Stimulated activated CD8-positive, alpha-beta memory T cell treated with anti-CD3 and anti-CD28 coated beads, Interleukin-7, amount 100 ng/mL, for 4 hours (primary cell): Measurements from ENCODE around the gene SMIM24.
"Not testable (repeated sequence)": the region's sequence is repeated elsewhere in the genome, so short reads cannot be mapped to it uniquely, and the experiment has no call there.

Experiments used
- DNase-seq, 2 donors: peaks; one replicate each; pipeline ENCODE4 v3.0.0-alpha.2; 2020; ENCODE audit warnings: low read depth in 2 of 2

Gene SMIM24

DNA sequence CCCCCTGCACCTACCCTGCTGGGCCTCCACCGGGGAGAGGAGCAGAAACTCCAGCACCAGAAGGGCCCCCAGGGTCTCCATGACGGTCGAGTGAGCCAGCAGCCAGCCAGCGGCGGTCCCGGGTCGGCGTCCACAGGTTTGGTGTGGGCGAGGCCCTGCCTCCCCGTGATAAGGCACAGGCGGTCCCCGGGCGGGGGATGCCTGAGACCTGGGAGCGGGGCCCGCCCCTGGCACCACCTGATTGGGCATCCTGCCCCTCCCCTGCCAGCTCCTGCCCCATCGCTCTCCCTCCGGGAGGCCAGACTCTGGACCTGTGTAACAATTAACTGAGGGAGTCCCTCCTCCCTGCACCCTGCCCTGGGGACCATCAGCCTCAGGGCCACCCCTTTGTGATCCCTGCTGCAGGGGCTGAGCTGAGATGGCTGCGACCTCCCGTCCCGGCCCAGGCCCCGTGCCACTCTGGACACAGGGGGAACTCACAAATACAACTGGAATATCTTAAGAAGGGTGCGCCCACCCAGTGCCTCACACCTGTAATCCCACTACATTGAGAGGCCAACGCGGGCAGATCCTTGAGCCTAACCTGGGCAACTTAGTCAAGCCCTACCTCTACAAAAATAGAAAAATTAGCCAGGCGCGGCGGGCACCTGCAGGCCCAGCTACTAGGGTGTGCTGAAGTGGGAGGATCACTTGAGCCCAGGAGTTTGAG, at the start of gene SMIM24:
Gene SMIM24 (minus strand): TSS at position 143 of the 709 bp plus-strand sequence. CDS start 62 bp downstream, at position 81.
- no peak for DNase-seq

- DNase-seq: not testable (repeated sequence)
These were observed 49.0 kb upstream of the SMIM24 start for GRCh38 chr19:3529299-3529698.

DNA sequence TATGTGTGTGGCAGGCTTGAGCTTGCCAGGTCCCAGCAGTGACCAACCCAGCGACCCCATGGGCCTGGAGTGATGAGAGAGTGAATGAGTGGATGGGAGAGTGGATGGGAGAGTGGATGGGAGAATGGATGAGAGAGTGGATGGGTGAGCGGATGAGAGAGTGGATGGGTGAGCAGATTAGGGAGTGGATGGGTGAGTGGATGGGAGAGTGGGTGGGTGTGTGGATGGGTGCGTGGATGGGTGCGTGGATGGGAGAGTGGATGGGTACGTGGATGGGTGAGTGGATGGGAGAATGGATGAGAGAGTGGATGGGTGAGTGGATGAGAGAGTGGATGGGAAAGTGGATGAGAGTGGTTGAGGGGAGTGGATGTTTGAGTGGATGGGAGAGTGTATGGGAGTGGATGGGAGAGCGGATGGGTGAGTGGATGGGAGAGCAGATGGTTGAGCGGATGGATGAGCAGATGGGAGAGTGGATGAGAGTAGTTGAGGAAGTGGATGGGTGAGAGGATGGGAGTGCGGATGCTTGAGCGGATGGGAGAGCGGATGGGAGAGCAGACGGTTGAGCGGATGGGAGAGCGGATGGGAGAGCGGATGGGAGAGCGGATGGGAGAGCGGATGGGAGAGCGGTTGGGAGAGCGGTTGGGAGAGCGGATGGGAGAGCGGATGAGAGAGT, 48.4 kb upstream of the SMIM24 start:
- no peak for DNase-seq

- no peak for DNase-seq
These were observed 47.8 kb upstream of the SMIM24 start for GRCh38 chr19:3528080-3528479.

GRCh38 chr19:3527238-3527910, 47.0 kb upstream of the SMIM24 start:
- DNase-seq: no peak

DNA sequence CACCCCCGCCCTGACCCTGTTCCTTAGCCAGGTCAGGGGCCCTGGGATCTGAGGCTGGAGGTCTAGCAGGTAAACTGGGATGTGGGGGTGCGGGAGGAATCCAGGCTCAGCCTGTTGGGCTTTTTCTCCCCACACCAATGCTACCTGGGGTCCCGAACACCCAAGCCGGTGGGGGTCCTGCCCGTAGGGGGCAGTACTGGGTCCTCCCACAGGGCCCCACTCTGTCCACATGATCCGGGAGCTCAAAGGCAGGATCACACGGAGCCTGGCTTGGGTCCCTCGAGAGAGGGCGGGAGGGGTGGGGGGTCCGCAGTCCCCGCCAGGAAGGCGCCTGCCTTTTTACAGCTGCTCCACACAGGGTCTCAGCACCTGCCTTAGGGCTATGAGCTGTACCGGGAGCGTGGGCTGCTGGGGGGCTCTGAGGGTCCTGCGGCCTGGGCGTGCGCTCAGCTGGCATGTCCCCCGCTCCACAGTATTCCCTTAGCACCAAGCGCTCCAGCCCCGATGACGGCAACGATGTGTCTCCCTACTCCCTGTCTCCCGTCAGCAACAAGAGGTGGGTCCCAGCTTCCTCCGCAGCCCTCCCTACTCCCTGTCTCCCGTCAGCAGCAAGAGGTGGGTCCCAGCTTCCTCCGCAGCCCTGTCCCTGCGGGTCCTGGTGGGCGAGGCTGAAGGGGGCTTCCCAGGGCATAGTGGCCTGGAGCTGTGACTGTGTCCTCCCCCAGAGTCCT, 46.3 kb upstream of the SMIM24 start:
- DNase-seq: no peak

- DNase-seq: no peak
These were observed 44.7 kb upstream of the SMIM24 start for GRCh38 chr19:3524904-3525451.

DNA sequence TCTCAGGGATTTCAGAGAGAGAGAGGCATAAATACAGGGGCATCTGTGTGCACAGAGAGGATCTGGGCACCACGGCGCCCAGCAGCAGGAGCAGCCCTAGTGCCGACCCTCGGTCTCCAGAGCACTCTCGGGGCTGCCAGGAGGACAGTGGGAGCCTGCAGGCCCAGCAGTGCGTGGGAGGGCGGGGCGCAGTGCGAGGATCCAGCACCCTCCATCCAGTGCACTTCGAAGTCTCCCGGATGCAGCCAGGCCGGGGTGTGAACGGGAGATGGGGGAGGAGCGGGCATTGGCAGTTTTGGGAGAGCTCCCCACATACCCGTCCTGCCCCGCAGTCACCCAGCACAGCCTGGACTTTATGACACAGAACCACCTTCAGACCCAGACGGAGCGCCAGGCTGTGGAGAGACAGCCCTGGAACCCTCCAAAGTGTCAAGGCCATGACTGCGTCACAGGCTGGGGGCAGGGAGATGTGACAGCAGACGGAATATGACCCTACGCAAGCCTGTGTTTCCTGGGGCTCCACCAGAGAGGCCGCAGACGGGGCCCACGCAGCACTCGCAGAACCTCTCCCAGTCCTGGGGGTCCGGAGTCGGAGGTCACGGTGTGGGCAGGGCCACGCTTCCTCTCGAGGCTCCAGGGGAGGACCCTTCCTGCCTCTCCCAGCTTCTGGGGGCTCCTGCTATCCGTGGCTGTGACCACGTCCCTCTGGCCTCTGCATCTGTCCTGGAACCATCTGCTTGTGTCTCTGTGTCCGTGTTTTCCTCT, 43.9 kb upstream of the SMIM24 start:
- DNase-seq: no peak

DNA sequence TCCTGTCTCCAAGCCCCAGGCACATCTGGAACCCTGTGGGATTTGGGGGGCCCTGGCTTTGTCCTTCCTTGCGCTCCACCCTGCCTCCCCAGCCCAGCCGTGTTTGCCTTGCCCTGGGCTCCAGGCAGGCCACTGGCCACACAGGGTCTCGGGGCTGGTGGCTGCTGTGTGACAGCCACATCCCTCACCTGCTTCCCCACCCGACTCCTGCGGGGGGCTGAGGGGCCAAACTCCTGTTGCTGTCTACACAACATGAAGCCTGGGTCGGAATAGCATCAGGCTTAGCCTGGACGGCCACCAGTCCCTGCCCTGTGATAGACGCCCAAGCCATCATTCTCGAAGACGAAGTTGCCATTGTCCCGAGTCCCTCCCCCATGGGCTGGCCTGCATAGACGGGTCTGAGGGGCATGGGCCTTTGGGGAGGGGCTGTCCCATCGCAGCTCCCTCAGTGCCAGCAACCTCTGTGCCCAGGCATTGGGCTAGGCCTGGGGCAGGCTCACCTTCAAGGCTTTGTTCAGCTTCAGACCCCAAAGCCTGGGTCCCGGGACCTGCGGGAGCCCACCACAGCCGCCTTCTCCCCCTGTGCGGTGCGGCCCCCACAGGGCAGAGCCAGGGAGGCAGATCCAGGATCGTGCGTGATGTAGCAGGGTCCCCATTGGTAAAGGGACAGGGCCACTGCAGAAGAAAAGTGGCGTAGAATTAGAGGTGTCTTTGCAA, 43.2 kb upstream of the SMIM24 start:
- DNase-seq: no peak

GRCh38 chr19:3522421-3523360, 42.4 kb upstream of the SMIM24 start:
- DNase-seq: no peak

- DNase-seq: no peak
These were observed 40.8 kb upstream of the SMIM24 start for GRCh38 chr19:3521104-3521445.

GRCh38 chr19:3520166-3521103, 40.1 kb upstream of the SMIM24 start:
- DNase-seq: no peak

DNA sequence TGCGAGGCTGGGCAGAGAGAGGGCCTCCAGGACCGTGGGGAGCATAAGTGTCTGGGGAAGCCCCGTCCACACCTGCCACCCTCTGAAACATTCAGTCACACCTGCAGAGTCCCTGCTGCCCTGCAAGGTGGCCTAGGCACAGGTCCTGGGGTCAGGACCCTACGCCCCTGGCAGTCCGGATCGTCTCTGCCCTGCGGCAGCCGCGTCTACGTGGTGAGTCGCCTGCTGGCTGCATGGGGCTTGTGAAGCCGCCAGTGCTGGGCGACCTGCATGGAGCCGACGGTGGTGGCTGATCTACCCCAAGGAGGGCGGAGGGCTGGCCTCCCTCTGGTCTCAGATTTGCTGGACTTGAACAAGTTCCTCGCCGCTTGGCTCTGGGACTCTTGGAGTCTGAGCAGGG, 38.8 kb upstream of the SMIM24 start:
- DNase-seq: no peak

- no peak for DNase-seq
These were observed 38.3 kb upstream of the SMIM24 start for GRCh38 chr19:3518659-3519058.

DNA sequence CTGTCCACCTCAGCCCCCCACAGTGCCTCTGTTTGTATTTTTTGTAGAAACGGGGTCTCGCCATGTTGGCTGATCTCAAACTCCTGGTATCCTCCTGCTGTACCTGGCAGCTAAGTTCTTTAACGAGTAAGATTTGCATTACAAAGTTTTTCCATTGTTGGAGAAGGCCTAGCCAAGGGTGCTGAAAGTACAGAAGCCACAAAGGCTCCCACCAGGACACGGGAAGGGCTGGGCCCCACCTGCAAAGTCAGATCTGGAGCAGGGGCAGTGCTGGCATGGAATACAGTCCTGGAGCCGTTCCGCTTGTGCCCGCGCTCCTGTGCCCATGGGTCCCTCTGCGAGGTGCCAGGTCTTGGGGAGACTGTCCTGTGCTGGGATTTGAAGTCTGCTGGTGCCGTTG, 37.9 kb upstream of the SMIM24 start:
- DNase-seq: no peak

DNA sequence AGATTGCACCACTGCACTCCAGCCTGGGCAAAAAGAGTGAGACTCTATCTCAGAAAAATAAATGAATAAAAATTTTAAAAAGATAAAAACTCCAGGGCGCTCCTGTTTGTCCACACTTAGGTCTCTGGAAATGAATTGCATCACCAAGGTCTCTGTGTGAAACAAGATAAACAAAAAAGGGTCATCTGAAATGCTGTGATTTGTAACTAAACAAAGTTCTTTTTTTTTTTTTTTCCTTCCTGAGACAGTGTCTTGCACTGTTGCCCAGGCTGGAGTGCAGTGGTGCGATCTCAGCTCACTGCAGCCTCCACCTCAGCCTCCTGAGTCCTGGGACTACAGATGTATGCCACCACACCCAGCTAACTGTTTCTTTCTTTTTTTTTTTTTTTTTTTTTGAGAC, 37.3 kb upstream of the SMIM24 start:
- no peak for DNase-seq

- DNase-seq: no peak
These were observed 36.4 kb upstream of the SMIM24 start for GRCh38 chr19:3516675-3517207.

- no peak for DNase-seq
These were observed 35.6 kb upstream of the SMIM24 start for GRCh38 chr19:3515891-3516422.
